ENCODE results near the gene KLK6.

KLK6 gene

DNA sequence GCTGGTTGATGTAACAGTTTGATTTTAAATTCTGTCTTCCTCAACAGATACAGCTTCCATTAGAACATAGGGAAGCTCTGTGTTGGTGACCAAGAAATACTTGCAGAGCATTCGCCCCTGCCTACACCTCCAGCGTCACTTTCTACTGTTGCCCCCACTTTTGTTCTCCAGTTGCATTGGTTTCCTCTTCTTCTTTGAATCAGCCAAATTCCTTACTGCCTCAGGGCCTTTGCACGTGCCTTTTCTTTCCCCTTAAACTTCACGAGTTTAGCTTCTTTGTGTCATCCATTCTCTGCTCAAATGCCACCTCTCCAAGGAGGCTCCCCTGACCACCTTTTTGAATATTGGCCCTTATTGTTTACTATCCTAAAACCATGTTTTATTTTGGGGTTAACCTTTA, 22.3 kb downstream of the KLK6 start:
- DNase-seq: no peak

DNA sequence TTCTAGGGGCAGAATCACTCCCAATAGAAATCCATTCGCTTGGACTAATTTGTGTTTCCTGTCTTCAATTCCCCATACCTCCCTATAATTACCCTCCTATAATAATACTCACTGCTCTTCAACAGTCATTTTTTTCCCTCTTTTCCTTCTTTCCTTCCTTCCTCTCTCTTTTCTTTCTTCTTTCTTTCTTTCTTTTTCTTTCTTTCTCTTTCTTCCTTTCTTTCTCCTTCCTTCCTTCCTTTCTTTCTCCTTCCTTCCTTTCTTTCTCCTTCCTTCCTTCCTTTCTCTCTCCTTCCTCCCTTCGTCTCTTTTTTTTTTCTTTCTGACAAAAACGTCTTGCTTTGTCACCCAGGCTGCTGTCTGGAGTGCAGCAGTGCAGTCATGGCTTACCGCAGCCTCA, 24.6 kb downstream of the KLK6 start:
- DNase-seq: no peak

DNA sequence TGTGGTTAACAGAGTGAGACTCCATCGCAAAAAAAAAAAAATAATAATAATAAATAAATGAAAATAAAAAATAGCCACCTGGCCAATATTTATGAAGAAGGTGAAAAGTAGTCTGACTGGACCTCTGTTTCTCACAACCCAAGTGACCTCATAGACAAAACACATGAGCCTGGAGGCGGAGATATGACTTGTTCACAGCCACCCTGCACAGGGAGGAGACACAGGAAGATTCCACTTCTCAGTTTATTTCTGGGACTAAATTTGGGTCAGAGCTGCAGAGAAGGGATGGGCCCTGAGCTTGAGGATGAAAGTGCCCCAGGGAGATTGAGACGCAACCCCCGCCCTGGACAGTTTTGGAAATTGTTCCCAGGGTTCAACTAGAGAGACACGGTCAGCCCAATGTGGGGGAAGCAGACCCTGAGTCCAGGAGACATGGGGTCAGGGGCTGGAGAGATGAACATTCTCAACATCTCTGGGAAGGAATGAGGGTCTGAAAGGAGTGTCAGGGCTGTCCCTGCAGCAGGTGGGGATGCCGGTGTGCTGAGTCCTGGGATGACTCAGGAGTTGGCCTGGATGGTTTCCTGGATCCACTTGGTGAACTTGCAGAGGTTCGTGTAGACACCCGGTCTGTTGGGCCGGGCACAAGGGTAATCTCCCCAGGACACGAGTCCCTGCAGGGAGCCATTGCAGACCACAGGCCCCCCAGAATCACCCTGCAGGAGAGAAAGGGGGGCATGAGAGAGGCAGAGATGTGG, 26.1 kb downstream of the KLK6 start:
- DNase-seq: no peak

DNA sequence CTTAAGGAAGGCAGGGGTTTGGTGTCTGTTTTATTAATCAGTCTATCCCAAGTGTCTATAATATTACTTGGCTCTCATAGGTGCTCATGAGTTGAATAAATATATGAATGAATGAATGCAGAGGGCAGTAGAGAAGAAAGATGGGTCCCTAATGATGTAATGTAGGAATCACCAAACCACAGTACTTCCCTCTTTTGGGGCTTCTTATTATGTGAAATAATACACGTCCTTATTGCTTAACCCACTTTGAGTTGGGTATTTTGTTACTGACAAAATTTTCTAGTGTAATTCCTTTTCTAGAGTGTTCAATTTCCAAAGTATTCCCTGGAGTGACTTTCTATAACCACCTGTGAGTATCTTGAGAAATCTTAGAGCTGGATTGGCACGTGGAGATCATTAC, 29.8 kb downstream of the KLK6 start:
- DNase-seq: no peak

- DNase-seq: no peak
Measured at GRCh38 chr19:50933640-50934039, 35.8 kb downstream of the KLK6 start.

DNA sequence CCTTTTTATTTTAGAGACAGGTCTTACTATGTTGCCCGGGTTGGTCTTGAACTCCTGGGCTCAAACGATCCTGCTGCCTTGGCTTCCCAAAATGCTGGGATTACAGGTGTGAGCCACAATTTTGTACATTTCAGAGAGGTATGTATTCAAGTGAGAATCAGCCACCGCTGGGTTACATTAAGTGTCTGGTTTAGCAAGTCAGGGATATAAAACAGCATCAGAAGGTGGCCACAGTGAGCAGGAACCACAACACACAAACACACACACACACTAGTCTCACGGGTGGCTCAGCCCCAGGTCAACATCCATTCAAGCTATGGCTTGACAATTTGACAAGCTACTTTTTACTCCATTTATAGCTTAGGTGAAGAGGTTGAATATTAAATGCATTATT, 36.7 kb downstream of the KLK6 start:
- DNase-seq: no peak

- no peak for DNase-seq
Measured at GRCh38 chr19:50932018-50932689, 37.2 kb downstream of the KLK6 start.

GRCh38 chr19:50931023-50931422, 38.4 kb downstream of the KLK6 start:
- no peak for DNase-seq

- DNase-seq: no peak
Measured at GRCh38 chr19:50928831-50929230, 40.6 kb downstream of the KLK6 start.

GRCh38 chr19:50926144-50926543, 43.2 kb downstream of the KLK6 start:
- no peak for DNase-seq

GRCh38 chr19:50925734-50926133, 43.7 kb downstream of the KLK6 start:
- DNase-seq: no peak

- no peak for DNase-seq
Measured at GRCh38 chr19:50924586-50924985, 44.8 kb downstream of the KLK6 start.

GRCh38 chr19:50922317-50922853, 47.0 kb downstream of the KLK6 start:
- peak; percentile 41 for DNase-seq

DNA sequence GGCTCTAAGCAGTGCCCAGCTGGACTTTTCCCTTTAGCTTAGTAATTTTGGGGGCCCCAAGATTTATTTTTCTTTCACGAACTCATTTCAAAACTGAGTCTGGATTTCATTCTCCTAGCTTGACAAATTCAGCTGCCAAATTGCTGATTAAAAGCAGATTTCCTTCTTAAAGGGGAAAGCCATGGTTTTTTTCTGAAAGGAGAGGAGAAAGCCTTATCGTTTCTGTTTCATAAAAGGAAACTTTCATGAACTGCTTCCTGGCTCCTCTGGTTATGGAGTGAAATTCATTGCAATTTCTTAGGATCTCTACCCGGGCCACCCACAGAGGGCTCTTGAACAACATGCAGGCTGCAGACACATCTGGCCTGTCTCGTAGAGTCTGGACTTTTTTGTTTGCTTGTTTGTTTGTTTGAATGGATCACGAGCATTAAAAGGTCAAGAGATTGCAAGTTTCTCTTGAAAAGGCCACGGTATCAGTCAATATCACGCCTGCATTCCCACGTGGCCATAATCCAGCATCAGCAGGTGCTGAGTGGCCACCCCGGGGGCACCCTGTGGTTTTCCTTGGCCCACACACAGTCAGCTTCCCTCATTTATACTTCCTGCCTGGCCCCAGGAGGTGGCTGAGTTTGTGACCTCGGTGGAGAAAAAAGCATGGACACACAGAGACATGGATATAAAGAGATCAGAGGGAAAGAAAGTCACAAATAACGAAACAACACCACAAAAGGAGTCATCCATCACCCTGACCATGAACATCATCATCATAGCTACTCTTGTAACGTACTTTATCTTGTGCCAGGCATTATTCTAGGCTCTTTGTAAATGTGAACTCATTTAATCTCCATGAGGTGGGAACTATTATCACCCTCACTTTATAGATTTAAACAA, 47.7 kb downstream of the KLK6 start:
- no peak for DNase-seq

DNA sequence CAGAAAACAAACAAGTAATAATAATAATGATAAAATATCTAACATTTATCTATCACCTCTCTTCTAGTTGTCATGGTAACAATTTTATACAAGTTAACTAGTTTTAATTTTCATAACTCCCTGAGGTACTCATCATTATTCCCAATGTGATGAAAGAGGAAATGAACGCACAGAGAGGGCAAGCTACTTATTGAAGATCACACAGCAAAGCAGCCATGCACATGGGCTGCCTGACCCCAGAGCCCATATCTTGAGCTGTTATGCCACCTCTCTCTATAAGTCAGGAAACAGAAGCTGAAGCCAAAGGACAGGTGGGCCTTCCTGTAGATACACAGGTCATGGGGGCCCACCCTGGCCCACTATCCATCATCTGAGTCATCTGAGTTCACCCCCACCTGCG, 53.3 kb downstream of the KLK6 start:
- DNase-seq: no peak

DNA sequence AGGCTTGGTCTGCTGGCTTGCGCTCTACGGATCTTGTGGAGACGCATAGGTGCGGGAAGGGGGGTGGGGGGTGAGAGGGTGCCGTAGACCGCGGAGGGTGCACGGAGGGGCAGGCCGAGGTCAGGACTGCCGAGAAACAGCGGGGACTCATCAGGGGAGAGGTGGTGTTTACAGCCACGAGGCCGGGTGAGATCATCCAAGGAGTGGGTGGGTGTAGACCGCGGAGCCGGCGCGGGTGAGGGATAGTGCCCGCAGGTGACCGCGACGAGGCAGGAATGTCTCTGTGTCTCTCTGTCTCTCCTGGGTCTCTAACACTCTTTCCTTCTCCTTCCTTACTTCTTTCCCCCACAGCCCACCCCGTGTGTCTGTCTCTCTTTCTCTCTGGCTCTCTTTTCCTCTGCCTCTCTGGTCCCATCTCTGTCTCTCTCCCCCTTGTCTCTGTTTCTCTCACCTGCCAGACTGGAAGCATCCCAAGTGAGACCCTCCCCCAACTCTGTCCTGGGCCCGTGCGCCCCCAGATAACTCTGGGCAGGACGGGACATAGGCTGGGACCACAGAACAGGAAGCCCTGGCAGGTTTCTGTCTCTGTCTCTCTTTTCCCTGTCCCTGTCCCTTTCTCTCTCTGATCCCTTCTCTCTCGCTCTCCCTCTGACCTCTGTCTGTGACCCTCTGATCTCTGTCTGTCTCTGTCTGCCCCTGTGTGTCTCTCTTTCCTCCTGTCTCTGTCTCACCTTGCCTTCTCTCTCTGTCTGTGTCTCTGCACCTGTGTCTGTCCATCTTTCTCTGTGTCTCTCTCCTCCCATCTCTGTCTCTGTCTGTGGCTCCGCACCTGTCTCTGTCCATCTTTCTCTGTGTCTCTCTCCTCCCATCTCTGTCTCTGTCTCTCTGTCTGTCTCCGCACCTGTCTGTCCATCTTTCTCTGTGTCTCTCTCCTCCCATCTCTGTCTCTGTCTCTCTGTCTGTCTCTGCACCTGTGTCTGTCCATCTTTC, 56.4 kb downstream of the KLK6 start:
- DNase-seq: no peak

DNA sequence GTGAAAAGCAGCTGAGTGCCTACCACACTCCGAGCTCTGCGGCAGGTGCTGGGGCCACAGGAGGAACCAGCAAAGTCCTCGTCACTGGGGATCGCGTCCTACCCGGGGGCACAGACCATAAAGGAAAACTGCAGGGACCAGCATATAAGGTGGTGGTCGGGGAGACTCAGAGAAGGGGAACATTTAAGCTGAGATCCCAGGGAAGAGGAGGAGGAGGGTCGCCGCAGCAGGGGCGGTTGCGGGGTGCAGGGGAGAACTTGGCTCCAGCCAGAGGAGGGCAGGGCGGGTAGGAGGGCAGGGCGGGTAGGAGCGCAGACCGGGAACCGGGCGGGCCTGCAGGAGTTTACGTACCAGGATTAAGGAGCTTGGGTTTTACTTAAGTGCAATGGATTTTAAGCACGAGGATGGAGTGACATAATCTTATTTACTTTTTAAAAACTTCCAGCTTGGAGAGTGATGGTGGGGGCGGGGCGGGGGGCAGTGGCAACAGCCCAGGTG, 57.2 kb downstream of the KLK6 start:
- DNase-seq: no peak

DNA sequence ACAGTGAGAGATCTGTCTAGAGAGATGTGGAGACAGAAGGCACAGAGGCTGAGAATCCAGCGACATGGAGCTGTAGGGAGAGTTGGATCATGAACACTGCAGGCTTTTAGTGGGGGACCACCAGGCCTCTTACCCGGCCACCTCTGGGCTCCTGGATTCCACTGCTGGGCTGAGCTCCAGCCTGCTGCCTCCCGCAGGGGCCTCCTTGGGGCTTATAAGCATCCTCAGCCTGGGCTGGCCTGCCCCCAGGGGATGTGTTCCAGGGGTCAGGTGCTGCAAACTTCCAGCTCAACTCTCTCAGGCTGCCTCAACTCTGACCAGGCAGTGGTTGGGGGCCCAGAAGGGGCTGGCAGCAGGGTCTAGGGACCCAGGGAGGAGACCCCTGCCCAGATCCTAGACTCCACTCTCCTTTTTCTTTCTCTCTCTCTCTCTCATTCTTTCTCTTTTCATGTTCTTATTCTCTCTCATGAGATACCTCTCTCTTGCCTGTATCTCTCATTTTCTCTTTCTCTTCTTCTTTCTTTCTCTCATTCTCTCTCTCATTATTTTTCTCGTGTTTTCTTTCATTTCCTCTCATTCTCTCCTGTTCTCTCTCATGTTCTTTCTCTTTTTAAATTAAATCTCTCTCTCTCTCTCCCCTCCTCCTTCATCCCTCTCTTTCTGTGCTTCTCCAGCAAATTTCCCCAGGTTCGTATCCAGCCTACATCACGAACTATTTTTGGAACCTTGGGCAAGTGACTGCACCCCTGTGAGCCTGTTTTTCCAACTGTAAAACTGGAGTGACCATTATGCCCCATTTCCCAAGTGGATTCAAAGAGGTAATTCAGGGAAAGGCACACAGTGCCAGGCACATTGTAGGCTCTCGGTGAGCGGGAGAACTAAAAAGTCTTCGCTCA, 57.9 kb downstream of the KLK6 start, which contains the start of gene KLK4:
Gene KLK4, minus strand, starts transcription at position 190 of the 896 bp plus-strand sequence. CDS start 657 bp downstream, outside the sequence.
- DNase-seq: no peak

DNA sequence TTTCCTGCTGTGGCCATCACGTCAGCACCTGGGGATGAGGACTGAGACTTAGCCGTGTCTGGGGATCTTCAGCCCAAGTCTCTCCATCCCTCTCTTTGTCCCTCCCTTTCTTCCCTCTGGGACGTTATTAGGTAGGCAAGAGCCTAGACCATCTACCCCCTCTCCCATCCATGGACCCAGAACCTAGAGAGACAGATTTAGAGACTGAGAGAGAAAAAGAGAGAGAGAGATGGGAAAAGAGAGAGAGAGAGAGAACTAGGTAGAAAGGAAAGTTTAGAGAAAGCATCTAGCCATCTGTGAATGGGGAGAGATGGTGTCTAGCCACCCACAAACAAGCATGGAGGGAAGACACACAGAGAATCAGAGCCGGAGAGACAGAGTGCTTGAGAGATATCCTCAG, 58.7 kb downstream of the KLK6 start:
- no peak for DNase-seq

DNA sequence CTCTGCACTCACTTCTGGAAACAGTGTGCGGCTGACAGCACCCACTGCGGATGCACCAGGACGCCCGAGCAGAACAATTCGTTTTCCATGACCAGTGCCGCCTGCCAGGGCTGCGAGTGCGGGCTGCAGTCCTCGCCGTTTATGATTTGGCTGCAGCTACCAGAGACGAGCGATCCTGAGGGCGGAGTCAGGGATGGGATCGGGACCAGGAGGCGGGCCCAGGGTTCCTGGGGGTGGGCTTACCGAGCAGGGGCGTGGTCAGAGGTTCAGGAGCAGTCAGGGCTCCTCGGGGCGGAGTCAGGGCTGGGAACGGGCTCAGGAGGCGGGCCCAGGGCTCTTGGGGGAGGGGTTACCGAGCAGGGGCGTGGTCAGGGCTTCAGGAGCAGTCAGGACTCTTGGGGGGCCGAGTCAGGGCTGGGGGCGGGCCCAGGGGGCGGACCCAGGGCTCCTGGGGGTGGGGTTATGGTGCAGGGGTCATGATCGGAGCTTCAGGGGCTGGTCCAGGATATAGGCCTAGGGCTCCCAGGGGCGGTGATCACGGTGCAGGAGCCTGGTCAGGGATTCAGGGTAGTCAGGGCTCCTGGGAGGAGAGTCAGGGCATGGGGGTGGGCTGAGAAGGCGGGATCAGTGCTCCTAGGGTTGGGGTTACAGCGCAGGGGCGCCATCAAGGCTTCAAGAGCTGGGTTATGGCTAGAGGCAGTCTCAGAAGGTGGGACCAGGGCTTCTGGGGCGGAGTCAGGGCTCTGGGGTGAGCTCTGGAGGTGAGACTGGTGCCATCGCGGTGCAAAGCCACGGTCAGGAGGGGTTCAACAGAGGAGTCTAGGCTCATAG, 59.9 kb downstream of the KLK6 start:
- DNase-seq: no peak

All from NCI-H187 treated with DMSO at 0.1 percent for 48 hours (cell line).